ENCODE data around the gene ALDH4A1.

The ALDH4A1 gene

DNA sequence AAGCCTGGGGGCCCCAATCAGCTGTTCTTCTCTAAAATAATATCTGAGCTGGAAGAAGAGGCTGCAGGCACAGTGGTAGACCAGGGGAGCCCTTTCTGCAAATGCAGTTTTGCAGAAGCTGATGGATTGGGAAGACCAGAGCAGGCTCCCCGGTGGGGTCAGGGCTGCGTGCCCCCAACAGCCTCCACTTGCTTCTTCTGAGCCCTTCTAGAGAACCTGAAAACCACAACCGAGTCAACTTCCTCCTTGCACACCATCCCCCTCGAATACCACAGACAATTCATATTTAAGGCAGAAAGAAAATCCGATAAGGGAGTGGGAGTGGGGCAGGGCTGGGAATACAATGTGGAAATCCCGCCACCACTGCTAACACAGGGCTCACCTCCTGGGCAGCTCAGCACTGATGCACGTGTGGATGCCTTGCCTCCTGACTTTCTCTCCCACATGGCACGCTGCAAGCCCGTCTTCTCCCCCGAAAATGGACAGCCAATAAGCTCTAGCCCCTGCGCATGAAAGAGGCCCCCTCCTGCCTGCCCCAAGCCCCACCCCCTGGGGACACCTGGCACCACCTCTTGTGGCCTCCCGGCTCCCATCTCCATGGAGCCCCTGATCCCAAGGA, 25.4 kb upstream of the ALDH4A1 start:
- FAIRE-seq, result peak; percentile 93
- TF ChIP-seq POLR2A (IDR thresholded peaks at IDR 0.05; ENCODE audit: low read depth, low read length), result no peak
- no peak for TF ChIP-seq POLR2AphosphoS5 (IDR thresholded peaks at IDR 0.05; ENCODE audit: low read depth, low read length)
- no peak for TF ChIP-seq TAF1 (IDR thresholded peaks at IDR 0.05; ENCODE audit: borderline replicate concordance, low read depth, low read length)
- DNase-seq (ENCODE audit: insufficient read length), result peak; percentile 71

DNA sequence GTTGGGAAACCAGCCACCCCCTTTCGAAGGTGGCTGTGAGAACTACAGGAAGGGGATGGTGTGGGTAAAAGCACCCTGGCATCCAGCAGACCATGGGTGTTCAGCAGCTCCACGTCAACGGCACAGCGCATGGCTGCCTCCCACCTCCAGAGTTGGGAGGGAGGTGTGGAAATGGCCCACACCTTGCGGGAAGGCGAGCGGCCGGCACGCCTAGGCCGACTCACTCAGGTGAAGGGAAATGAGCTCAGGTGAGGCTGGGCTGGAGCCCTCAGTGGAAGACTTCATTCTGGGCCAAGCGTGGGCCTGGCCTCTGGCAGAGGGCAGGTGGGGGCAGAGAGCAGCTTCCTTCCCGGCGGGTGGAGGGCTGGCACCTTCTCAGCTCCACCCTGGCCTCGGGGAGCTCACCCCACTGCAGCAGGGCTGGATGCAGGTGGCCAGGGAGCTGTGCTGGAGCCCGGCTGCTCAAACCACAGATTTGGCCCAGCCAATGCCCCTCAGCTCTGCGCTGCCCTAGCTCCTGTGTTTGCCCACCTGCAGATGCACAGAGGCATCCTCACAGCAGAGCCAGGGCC, 24.8 kb upstream of the ALDH4A1 start:
- DNase-seq (ENCODE audit: insufficient read length) (no peak), FAIRE-seq (peak; percentile 73)
- TF ChIP-seq POLR2AphosphoS5 (IDR thresholded peaks at IDR 0.05; ENCODE audit: low read depth, low read length) (peak; percentile 16; the same call in 1 of the 2 replicates), TAF1 (IDR thresholded peaks at IDR 0.05; ENCODE audit: borderline replicate concordance, low read depth, low read length) (no peak)

DNA sequence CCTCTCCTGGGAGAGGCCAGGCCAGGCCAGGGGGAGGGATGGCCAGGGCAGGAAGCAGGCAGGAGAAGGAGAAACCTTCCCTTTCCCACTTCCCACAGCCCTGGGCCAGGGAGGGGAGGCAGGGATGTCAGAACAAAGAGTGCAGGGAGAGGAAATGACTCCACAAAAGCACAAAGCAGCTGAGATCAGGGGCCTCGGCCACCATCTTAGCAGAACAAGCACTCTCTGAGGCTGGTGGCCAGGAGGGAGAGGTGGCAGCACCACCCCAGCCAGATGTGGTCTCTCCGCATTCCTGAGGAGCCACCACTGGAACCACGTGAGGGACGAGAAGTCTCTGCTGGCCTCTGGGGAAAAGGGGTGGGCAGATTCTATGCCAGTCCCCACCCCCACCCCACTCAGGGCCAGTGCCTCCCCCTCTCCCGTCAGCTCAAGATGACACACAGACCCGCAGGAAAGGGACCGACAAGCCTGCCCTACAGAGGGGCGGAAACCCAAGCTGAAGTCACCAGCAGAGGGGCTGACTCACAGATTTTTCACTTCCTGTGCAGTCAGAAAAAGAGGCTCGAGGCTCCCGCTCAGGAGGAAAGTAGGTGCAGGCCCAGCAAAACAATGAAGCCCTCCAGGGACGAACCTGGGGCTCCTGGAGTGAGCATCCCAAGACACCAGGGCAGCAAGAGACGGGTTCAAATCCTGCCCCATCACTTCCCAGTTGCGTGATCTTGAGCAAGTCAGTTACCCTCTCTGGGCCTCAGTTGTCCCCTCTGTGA, 24.1 kb upstream of the ALDH4A1 start:
- TF ChIP-seq TAF1 (IDR thresholded peaks at IDR 0.05; ENCODE audit: borderline replicate concordance, low read depth, low read length) (0 out of 2 replicates have a peak, but pooled peaks have one; percentile 36), POLR2A (IDR thresholded peaks at IDR 0.05; ENCODE audit: low read depth, low read length) (peak; percentile 76), POLR2AphosphoS5 (IDR thresholded peaks at IDR 0.05; ENCODE audit: low read depth, low read length) (peak; percentile 31; the same call in 1 of the 2 replicates)
- FAIRE-seq (peak; percentile 92), DNase-seq (ENCODE audit: insufficient read length) (peak; percentile 95)

DNA sequence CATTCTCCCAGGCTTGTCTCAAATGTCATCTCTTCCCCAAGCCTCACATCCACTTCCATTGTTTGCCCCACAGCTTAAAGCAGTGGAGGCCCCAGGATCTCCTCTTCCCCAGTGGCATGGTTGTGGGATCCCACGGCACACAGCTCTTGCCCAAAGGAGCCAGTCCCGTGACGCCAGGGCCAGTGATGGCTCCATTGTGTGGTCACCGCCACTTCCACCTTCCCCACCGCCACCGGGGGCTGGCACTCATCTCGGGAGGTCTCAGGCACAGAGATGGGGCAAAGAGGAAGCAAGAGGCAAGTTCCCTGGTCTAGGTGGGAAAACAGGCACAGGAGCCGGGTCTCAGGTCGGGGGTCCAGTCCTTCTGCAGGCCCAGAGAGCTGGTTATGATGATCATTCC, 22.9 kb upstream of the ALDH4A1 start:
- TF ChIP-seq POLR2AphosphoS5 (IDR thresholded peaks at IDR 0.05; ENCODE audit: low read depth, low read length), result no peak
- no peak for TF ChIP-seq TAF1 (IDR thresholded peaks at IDR 0.05; ENCODE audit: borderline replicate concordance, low read depth, low read length)
- FAIRE-seq (no peak), DNase-seq (ENCODE audit: insufficient read length) (no peak)

DNA sequence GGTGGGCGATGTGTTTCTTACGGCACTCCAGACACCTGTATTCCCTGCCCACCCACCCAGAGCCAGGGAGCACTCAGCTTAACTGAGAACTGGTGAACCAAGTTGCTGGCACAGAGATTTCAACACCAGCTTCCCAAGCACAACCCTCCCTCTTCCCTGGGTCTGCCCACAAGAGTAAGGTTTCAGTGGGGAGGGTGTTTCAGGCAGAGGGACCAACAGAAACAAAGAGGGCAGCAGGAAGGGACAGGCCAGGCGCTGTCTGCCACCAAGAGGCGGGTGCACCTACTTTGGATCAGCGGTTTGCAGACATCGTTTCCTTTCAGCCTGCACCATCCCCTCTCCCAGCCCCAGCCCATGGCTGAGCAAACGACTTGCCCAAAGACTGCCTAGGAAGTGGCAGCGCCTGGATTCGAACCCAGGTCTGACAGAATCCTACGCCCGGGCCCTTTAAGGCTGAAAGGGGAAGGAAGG, 21.9 kb upstream of the ALDH4A1 start:
- TF ChIP-seq POLR2AphosphoS5 (IDR thresholded peaks at IDR 0.05; ENCODE audit: low read depth, low read length) (no peak), POLR2A (IDR thresholded peaks at IDR 0.05; ENCODE audit: low read depth, low read length) (no peak), TAF1 (IDR thresholded peaks at IDR 0.05; ENCODE audit: borderline replicate concordance, low read depth, low read length) (no peak)
- DNase-seq (ENCODE audit: insufficient read length) (no peak), FAIRE-seq (no peak)

DNA sequence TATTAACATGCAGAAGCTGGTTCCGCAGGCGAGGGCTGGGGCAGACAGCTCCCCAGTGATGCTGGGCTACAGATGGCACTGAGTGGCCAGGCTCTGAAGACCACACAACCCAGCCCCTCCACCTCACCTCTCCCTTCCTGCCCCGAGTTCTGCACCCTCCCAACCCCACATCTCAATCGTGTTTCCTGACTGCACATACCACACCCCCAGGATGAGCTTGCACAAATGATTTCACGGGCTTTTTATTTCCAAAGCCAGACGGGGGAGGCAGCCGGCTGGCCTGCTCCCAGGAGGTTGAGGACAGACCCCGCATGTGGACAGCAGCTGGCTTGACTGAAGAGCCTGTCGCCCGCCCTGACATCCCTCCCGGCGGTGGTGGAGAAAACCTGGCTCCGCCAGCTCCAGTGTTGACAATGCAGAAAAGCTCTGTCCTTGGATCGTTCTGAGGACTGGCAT, 21.4 kb upstream of the ALDH4A1 start:
- no peak for TF ChIP-seq TAF1 (IDR thresholded peaks at IDR 0.05; ENCODE audit: borderline replicate concordance, low read depth, low read length)
- no peak for TF ChIP-seq POLR2AphosphoS5 (IDR thresholded peaks at IDR 0.05; ENCODE audit: low read depth, low read length)
- no peak for TF ChIP-seq POLR2A (IDR thresholded peaks at IDR 0.05; ENCODE audit: low read depth, low read length)
- DNase-seq (ENCODE audit: insufficient read length) (no peak), FAIRE-seq (no peak)

DNA sequence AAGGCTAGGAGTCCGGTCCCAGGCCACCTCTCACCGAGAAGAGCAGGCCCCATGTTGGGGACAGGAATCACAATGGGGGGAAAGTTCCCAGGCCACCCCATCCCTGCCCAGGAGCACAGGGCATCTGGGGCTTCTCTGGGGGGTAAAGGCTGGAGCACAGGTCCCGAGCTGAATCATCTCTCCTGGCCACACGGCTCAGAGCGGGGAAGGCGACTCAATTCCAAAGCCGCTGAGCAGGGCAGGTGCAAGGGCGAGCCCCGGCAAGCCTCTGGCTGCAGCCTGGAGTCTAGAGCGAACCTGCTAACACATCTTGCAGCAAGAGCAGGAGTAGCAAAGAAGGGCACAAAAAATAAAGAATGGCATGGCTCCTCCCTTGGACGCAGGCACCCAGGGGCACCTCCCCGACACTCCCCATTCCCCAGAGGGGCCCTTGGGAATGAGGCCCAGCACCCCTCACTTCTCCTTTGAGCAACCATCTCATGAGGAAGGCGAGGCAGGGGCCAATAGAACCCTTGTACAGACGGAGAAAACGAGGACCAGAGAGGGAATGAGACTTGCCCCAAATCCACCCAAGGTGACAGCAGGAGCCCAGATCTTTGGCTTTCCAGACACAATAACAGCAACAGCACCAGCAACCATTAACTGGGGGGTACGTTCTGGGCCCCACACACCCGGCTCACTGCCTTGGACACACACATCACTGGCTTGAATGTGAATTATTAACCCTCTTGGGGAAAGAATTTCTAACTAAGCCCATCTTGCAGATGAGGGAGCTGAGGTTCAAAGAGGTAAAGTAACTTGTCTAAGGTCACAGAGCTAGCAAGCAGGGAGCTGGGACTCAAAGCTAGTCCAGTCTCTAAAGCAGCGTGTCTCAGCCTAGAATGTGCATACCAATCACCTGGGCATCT, 20.7 kb upstream of the ALDH4A1 start:
- FAIRE-seq (no peak), DNase-seq (ENCODE audit: insufficient read length) (no peak)
- TF ChIP-seq TAF1 (IDR thresholded peaks at IDR 0.05; ENCODE audit: borderline replicate concordance, low read depth, low read length), result no peak
- TF ChIP-seq POLR2AphosphoS5 (IDR thresholded peaks at IDR 0.05; ENCODE audit: low read depth, low read length), result no peak
- TF ChIP-seq POLR2A (IDR thresholded peaks at IDR 0.05; ENCODE audit: low read depth, low read length), result no peak

DNA sequence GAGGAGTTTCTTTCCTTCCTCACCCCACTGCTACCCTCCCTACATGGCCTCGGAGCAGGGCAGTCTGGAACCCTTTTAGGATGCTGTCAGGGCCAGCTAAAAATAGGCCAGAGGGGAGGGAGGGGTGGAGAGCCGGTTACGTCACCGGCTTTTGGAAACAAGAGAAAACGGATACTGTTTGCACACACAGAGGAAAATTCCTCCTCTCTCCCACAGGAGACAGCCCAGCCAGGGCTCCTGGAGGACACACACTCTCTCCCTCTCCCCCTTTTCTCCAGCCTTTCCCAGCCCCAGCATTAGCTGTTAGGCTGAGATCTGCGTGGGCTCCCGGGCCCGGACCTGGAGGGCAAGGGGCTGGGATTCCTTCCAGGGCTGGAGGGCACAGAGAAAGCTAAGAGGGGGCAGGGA, 20.0 kb upstream of the ALDH4A1 start:
- no peak for DNase-seq (ENCODE audit: insufficient read length)
- TF ChIP-seq TAF1 (IDR thresholded peaks at IDR 0.05; ENCODE audit: borderline replicate concordance, low read depth, low read length) (no peak), POLR2AphosphoS5 (IDR thresholded peaks at IDR 0.05; ENCODE audit: low read depth, low read length) (no peak), POLR2A (IDR thresholded peaks at IDR 0.05; ENCODE audit: low read depth, low read length) (no peak)
- FAIRE-seq, result no peak

DNA sequence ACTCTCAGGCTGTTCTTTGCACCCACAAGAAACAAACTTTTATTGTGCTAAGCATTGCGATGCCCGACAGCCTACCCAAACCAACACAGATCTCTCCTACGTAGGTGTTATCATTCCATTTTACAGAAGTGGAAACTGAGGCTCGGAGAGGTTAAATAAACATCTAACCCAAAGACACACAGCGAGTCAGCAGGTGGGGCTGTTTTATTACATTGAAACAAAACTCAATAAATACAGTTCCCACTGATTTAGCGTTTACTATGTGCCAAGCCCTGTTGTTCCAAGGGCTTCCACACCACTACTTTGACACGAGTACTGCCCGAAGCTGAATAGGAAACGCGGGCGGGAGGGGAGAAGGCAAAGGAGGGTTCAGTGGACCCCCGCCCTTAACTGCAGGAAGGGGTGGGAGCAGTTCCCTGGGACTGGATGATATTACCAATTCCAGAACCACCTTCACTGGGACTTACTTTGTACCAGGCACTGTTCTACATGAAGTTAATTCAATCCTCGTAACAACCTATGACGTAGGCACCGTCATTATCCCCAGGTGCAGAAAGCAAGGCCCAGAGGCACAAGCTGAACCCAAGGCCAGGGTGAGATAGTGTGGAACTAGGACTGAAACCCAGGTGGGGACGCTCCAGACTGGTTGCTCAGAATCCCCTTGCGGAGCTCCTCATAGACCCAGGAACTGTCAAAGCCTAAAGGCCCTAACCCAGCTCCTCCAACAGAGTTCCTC, 19.3 kb upstream of the ALDH4A1 start:
- DNase-seq (ENCODE audit: insufficient read length) (no peak), FAIRE-seq (no peak)
- no peak for TF ChIP-seq POLR2AphosphoS5 (IDR thresholded peaks at IDR 0.05; ENCODE audit: low read depth, low read length)
- no peak for TF ChIP-seq TAF1 (IDR thresholded peaks at IDR 0.05; ENCODE audit: borderline replicate concordance, low read depth, low read length)
- TF ChIP-seq POLR2A (IDR thresholded peaks at IDR 0.05; ENCODE audit: low read depth, low read length), result no peak

DNA sequence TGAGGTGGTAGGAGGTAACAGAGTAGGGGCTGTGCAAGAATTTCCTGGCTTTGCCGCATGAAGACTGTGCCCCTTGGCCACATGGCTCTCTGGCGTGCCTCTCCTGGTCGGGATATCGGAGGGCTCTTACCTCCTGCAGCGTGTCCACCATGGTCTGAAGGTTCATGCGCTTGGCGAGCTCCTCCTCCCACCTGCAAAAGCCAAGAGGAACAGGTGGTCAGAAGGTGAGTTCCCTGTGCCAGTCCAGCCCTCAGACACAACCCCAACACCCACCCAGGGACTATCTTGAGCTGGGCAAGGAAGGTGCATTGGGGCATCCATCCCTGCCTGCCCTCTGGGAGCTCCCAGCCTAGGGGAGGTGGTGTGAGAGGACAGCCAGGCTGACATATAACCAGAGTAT, 18.6 kb upstream of the ALDH4A1 start:
- TF ChIP-seq POLR2A (IDR thresholded peaks at IDR 0.05; ENCODE audit: low read depth, low read length), result no peak
- TF ChIP-seq POLR2AphosphoS5 (IDR thresholded peaks at IDR 0.05; ENCODE audit: low read depth, low read length), result no peak
- TF ChIP-seq TAF1 (IDR thresholded peaks at IDR 0.05; ENCODE audit: borderline replicate concordance, low read depth, low read length), result no peak
- DNase-seq (ENCODE audit: insufficient read length) (no peak), FAIRE-seq (no peak)
